Cerebellar nuclear complex (tissue), 1 donor: ENCODE results near the gene TMEM138.

Experiments
- DNase-seq, 2 experiments: peaks; one replicate each; lab custom pipeline; 2025; lab: John Stamatoyannopoulos, UW

TMEM138 gene

DNA sequence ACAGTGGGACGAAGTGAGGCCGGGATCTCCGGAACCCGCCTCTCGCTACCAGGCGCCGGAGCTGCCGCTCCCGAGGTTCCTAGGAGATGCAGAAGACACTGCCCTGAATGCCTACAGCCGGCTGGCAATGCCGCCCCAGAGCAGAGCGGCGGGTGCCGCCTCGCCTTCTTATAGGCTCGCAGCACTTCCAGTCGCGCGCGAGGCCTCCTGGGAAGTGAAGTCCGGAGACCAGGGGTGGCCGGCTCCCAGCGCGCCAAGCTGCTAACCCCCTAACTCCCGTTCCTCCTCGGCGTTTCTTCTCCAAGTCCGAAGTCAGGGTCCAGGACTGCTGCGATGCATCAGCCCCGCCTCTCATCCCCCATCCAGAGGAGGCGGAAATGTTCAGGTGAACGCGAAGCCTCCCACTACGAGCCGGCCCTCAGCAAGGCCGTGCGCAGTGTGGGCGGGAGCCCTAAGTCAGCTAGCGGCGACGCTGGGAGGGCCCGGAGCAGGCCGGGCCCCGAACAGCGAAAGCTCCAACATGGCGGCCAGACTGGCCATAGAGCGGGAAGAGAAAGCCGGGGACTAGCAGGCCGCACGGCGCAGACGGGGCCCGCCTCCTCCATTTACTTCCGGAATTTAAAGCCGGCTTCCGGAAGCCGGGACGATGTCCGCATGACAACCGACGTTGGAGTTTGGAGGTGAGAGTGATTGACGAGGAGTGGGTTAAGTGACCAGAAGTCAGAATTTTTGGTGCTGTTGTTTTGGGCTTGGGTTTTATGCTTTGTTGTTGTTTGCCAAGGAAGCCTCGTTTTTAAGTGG, at the start of gene TMEM138, which contains the start of gene CYB561A3:
Gene TMEM138, plus strand, starts transcription at position 634 of the 801 bp plus-strand sequence. CDS start 2,017 bp downstream, outside the sequence.
Gene CYB561A3, minus strand, starts transcription at position 142 of the 801 bp plus-strand sequence. CDS start 5,169 bp downstream, outside the sequence.
- DNase-seq, result peak; percentile 55 to 76

DNA sequence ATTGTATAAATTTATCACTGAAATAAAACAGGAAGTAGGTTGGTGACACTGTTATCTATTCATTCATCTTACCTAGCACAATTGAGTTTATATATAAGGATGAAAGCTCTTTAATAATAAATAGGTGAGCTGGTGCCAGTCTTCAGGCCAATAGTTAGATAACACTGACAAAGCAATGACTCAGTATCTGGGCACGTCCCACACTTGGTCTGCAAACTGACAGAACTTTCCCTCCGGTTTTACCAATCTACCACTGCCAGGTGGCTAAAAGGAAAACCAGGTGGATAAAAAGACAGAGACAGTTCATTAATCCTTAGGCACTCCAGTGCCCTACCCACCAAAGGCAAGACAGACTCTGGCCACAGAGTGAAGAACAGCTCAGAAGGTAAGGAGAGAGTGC, 46.9 kb upstream of the TMEM138 start:
- DNase-seq, result no peak

DNA sequence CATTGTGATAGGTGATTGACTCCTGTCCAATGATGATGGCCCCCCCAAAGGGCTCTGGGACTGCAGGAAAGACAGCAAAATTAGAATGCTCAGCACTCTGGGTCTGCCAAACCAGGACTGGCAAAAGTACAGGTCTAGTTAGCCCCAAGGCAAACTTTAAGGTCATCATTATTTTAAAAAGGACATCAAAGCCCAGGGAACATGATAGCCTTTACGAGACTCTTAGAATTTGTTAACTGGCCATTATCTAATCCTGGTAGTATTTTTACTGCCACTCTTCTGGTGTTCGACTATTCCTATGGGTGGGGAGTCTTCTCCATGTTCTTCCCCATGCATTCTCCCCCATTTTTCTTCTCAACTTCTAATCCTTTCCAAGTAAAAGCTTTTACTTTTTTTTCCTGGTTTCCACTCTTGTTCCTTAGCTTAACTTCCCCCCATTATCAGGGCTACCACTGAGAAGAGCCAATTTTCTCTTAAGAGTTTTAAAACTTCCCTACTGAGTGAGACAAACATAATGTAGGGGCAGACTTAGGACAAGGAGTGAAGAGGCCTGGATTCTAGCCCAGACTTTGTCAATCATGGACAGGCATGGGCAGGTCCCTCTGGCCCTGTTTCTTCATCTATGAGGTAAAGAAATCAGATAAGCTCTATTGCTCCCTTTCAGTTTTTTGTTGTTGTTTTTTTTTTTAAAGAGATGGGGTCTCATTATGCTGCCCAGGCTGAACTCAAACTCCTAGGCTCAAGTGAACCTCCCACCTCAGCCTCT, 36.3 kb upstream of the TMEM138 start:
- DNase-seq, result no peak

DNA sequence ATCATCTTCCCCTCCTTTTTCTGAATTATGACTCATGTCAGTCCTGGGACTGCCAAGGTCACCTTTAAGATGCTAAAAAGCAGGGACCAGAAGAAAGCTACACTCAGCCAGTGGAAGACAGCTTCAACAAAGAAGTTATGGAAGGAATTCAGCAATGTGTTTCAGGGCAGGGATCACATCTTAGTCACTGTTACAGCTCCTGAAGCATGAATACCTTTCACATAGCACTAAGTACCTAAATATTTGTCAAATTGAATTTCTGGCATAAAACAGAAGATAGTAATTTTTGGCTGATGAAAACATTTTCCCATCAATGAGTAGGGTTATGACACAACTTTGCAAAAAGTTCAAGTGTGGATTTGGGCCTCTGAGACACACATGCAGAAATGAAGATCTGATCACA, 34.5 kb upstream of the TMEM138 start:
- DNase-seq, result no peak

DNA sequence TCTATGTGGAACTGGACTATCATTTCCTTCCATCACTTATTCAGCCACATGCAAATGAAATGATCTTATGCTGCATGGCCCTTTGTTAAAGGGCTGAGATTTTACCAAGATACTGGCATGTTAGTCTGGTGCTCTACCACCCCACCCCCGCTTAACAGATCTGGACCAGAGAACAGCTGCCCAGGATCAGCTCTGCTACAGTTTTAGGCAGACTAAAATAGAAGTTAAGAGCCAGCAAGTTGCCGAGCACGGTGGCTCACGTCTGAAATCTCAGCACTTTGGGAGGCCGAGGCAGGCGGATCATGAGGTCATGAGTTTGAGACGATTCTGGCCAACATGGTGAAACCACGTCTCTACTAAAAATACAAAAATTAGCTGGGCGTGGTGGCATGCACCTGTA, 33.8 kb upstream of the TMEM138 start:
- no peak for DNase-seq

DNA sequence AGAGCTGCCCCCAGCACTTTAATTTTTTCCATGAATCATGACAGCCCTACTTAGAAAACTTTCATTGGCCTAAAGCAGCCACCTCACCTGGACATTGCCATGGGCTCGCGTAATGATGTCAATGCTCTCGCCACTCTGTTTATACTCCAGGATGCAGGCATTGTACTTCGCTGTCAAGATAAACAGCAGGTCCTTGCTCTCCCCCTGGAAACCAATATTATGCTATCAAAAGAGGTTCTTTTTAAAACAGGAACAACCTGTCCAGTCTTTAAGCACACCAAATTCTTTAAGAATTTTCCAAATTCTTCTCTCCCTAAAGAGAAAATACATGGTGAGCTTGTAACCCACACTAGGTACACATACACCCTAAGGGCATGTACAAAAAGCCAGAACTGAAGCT, 32.3 kb upstream of the TMEM138 start:
- no peak for DNase-seq

DNA sequence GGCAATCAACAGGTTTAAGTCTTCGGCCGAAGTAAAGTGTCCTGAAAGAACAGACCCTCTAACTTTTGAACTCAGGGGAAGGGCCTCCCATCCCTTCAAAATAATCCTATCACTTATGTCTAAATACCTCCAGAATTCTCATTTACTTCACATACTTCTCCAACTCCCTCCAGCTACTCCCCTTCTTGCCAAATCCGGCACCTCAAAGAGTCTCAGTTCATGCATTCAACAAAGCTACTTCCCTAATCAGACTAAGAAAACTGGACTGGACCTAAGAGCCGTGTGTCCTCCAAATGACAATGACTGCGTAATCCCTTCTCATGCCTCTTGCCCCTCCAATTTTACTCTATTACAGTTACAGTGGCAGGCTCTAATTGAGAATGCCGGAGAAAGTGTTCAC, 30.5 kb upstream of the TMEM138 start:
- no peak for DNase-seq

DNA sequence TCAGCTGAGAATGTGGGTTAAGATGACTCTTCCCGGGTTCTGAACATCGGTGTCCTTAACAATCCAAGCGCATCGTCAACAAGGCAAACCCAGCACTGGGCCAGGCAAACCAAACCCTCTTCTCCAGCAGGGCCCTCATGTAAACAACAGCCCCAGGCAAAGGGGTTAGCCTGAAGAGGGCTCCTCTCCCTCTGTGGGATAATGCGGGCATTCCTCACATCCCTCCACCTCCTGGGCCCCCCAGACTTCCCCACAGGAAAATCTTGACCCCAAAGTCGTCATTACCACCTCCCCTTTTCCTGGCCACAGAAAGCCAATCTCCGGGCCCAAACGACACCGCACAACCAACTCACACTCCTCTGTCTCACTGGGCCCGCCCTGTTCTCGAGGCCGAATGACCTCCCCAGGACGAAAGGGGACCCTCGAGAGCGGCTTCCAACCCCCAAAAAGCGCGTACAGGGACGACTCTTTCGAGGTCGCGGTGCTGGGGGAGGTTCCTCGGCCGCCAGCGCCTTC, 29.8 kb upstream of the TMEM138 start:
- DNase-seq, result no peak

DNA sequence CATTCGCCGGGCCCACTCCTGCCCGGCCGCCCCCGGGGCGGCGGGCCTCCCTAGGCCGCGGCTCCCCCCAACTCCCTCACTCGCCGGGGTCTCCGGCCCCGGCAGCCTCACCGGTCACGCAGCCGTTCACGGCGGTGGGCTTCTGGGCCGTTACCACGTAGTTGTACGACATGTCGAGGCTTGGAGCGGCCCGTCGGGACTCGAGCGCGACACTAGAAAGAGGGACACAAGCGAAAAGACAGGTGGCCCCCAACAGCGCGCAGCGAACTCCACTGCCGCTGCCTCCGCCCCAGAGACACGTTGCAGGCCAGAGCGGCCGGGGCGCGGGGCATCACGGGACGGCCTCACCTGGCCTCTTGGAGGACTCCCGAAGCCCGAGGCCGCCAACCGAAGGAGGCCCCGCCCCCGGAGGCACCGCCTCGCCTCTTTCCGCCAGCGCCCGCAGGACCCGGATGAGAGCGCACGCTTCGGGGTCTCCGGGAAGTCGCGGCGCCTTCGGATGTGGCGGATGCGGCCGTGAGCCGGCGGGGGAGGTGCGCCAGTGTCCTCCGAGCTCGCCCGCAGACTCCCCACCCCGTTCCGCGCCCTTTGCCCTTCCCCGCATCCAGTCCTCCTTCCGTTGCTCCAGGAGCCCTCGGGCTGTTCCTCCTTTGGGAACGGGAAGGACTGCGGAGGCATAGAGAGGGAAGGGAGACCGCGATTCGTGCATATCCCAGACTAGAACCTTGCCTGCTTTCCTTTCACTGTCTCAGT, 29.2 kb upstream of the TMEM138 start, which contains the start of the genes DDB1 and TKFC:
Gene DDB1, minus strand, starts transcription at position 309 of the 753 bp plus-strand sequence. Its CDS starts 137 bp downstream, at position 172.
Gene TKFC, plus strand, starts transcription at position 432 of the 753 bp plus-strand sequence. CDS start 1,501 bp downstream, outside the sequence.
- DNase-seq, result peak; percentile 69 to 76

DNA sequence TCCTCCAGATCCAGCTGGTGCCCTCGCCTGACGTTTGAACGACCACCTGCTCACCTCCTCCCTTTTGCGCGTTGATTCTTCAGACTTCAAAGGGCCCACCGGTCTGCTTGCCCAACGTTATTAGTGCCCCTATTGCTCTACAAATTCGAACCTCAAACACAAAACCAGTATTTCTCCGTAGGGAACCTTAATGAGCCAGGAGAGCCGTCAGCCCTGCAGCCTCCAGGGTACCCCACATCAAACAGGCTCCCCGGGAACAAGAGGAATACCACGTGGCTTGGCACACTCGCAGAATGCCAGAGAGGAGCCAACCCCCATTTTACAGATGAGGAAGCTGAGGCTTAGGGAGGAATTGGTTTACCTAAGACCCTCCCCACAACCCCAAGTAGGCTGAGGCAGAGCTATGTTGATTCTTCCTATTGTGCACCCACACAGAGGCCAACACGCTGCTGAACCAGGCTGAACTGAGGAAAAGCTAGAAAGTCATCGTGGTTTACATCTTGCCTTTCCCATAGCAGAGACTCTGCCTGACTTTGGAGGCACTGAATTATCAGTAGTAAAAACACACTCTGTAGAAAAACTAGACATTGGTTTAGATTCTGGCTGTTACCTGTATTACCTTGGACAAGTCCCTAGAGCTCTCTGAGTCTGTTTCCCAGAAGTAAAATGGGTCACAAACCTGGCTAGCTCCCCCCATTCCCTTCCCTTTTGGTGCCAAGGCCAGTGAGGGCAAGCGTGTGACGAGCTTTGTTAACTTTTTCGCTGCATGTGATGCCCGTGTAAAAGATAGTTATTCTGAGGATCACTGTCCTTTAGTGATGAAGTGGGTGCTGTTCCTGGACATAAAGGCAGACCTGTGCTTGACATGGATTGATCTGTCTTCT, 28.4 kb upstream of the TMEM138 start:
- DNase-seq, result no peak

DNA sequence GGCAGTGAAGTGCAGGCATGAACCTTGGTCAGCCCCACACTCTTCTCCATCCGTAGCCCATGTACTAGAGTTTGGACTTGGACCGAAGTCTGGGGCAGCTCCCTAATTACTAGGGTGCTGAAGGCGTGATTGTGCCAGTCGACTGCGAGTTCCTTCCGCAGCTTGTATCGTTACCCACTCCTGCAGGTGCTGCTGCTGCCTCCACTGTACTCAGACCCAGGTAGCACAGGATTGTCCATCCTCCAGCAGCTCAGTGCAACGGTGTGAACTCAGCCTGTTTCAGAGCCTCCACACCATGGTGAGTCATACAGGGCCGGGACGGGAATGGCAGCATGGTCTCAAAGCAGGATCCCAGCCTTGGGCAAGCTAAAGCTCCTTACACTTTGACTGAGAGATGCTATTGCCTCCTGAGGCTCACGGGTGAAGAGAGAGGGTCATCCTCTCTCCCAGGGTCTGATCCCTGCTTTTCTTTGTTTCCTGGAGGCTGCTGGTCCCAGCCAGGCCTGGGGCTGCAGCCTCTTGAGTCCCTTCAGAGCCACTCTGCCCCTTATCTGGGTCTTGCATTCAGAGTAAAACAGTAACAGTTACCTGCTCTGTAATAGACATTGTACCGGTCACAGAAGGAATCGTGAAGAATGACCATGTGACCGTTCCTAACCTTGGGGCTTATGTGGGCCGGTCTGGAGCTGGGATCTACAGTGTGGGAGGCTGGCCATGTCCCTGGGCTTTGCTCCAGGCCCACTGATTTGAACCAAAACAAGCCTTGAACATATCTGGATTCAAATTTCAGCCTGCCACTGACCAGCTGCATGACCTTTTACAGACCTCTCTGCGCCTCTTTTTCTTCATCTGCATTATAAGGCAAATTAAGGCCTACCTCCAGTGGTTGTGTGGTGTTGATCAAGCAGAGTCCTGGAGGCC, 27.5 kb upstream of the TMEM138 start:
- DNase-seq, result no peak

DNA sequence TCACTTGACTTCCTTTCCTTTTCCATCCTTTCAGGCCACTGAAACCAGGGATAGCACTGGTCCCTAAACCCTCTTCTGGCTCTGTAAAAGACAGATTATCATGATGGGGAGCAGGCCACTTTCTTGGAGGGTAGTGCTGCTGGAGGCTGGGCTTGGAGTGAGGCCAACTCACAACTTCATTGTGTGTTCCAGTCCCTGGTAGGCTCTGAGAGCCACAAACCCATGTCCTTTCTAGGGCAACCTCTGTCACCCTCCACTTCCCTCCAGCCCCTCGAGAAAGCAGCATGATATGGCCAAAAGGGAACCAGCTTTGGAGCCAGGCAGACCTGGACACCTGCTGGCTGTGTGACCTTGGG, 26.8 kb upstream of the TMEM138 start:
- DNase-seq, result no peak

DNA sequence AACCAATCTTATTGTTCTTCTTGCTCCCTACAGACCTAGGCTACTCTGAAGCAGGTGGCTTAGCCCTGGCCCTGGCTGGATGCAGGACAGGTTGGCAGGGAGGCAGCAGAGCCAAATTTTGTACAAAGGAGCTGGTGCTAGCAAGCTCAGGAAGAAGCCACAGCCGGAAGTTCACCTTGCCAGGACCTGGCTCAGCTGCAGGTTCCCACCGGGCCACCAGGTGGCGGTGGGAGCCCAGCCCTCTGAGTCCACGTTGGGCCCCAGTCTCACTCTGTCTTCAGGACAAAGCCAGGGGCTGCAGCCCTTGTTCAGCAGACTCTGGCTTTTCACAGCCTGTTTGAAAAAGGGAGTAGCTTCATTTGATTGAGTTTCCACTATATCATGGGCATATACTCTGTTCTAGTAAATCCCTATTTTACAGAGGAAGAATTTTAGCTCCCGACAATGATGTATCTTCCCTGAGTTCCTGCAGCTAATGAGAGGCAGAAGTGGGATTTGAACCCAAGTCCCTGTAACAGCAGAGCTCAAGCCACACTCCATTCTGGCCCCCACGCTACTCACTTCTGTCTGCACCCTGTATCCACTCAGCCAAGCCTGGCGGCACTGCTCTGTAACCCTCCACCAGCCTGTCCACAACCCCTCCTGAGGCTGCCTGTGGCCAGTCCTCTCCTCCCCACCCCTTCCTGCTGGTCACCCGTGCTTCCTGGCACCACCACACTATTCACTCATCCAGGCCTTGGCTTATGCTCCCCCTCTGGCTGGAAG, 25.8 kb upstream of the TMEM138 start:
- peak; percentile 76 to 80 for DNase-seq

DNA sequence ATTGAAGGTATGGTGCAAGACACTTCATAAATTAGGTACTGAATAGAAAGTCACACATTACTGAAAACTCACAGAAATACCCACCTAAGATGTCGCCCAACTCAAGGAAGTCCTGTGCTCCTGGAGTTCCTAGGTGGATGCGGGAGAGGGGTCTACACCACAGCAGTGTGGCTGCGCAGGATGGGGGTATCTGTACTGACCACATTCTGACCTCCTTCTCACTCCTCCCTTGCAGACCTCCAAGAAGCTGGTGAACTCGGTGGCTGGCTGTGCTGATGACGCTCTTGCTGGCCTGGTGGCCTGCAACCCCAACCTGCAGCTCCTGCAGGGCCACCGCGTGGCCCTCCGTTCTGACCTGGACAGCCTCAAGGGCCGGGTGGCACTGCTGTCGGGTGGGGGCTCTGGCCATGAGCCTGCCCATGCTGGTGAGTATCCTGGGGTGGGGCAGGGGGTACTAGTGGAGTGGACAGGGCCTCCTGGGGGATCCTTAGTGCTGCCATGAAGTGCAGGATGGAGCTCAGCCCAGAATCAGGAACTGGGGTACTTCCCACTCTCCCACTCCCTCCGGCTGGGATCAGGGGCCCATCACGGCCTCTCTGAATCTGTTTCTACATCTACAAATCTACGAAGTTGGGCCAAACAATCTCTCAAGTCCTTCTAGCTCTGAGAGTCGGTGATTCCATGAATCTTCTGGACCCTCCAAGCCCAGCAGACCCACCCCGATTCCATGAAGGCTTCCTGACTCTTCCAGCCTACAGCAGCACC, 24.3 kb upstream of the TMEM138 start:
- no peak for DNase-seq

DNA sequence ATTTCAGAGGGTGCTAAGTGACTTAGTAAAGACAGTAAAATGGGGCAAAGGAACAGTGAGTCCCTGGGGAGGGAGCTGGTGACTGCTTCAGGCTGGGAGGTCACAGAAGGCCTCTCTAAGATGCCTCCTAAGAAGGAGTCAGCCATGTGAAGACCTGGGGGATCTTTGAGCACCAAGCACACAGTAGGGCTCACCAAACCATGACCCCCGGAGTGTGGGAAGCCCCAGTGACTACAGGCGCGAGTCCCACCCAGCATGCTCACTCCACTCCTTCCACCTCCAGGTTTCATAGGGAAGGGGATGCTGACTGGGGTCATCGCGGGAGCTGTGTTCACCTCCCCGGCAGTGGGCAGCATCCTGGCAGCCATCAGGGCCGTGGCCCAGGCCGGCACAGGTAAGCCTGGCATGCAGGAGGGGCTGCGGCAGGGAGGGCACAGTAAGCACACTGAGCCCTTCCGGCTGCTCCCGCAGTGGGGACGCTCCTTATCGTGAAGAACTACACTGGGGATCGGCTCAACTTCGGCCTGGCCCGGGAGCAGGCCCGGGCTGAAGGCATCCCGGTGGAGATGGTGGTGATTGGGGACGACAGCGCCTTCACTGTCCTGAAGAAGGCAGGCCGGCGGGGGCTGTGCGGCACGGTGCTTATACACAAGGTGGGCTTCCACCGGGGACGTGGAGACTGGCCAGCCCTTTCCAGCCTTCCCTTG, 23.2 kb upstream of the TMEM138 start:
- DNase-seq, result no peak

DNA sequence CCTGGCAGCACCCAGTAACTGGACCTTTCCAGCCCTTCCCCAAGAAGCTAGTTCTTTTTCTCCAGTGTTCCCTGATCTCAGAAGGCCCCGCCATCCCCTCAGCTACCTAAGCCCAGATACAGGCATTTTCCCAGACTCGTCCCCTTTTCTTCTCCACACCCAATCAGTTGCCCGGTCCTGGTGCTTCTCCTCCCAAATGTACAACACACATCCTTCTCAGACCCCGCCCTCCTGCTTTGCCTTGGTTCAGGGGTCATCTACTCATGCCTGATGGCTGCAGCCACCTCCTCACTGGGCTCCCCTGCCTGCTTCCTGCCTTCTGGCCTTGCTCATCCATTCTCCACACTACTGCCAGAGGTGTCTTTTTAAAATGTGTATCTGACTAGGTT, 22.7 kb upstream of the TMEM138 start:
- no peak for DNase-seq

DNA sequence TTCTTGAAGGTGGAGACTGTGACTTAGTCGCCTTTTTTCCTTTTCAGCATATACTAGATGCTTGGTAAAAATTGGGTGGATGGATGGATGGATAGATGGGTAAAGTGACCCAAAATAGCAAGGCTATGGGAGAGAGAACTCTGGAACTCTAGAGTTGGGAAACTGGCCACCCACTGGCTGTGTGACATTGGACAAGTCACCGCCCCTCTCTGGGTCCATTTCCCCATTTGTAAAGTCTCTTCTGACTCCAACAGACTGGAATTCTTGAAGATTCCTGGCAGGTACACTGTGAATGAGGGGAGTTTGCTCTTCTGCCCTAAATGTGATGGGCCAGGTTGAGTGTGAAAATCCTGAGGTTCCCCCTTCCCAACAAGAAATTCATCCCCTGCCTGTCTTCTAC, 21.2 kb upstream of the TMEM138 start:
- DNase-seq, result no peak

DNA sequence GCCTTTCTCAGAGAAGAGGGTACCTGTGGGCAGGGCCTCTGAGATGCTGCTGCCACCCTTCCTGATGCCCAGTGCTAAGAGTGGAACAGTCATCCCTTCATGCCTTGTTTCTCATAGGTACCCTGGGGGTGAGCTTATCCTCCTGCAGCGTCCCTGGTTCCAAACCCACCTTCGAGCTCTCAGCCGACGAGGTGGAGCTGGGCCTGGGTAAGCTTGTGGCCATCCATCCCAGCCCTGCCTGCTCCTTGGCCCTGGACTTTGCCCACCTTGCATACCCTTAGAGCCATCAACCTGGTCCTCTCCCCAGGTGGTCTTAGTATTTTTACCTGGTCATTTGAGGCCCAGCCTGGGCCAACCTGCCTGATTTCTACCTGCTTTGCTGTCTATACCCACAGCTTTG, 20.5 kb upstream of the TMEM138 start:
- no peak for DNase-seq
